Right renal pelvis (tissue), 4 donors: ENCODE measurements around the gene ZNF823. TPM values are rescaled to one million over a fixed set of nuclear protein-coding genes. Genes with fewer than 3 reads are reported as not detected.
A peak's percentile ranks its signal among the peaks of the same experiment; 100 is the strongest.
"Not testable (repeated sequence)": the region's sequence is repeated elsewhere in the genome, so short reads cannot be mapped to it uniquely, and the experiment has no call there.

Experiments used
- DNase-seq, 4 donors: peaks; one replicate each; pipeline ENCODE4 v3.0.0-alpha.2; 2013; ENCODE audit warnings: low read depth in 4 of 4, low spot score in 3 of 4, missing footprints in 1 of 4
- polyA plus RNA-seq, 4 donors: library from polyadenylated mRNA; unstranded; fragments of 120-200 nt; gene quantifications; one replicate each; pipeline ENCODE4 v1.2.1, GENCODE V29; 2013; ENCODE audit not compliant: insufficient read length in 4 of 4

ZNF823 gene
- polyA plus RNA-seq = 10 to 100 TPM in 3 of 4 donors, 1 to 10 TPM in 1; 9.5 to 13.0 (median 12.4) TPM

- peak; percentile 95 to 99 (median 99) for DNase-seq
Measured at GRCh38 chr19:11738746-11739620, at the start of gene ZNF823. Gene ZNF823, minus strand, starts transcription at chr19:11738946. Its CDS starts 127 bp downstream, at chr19:11738819.

- DNase-seq = no peak
Measured at GRCh38 chr19:11787536-11787935, 48.8 kb upstream of the ZNF823 start.

DNA sequence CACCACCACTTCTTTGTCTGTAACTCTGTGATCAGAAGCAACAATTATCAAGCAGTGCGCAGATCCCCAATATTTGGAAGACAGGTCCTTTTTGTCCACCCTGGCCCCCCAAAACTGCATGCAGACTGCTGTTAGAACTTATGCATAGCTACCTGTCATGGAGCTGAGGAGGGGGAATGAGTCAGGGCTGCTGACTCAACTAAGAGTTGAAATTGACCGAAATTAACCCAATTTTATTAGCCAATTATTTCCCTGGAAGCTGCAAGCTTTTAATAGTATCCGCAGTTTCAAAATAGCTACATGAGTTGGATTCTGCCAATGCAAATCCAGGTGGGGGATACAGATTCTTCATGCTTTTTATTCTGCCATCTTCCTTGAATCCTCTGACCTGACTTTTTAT, 45.6 kb upstream of the ZNF823 start:
- DNase-seq = no peak

DNA sequence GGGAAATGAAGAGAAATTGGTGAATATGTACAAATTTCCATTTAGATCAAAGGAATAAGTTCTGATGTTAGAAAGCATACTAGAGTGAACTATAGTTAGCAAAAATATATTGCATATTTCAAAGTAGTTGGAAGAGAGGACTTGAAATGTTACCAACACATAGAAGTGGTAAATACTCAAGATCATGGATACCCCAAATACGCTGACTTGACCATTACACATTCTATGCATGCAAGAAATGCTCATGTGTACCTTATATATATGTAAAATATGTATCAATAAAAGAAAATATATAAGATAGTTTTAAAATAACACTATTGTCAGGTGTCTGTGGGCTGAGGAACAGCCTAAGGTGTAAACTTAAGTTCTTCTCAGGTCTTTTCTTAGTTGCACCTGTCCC, 45.0 kb upstream of the ZNF823 start:
- no peak for DNase-seq

DNA sequence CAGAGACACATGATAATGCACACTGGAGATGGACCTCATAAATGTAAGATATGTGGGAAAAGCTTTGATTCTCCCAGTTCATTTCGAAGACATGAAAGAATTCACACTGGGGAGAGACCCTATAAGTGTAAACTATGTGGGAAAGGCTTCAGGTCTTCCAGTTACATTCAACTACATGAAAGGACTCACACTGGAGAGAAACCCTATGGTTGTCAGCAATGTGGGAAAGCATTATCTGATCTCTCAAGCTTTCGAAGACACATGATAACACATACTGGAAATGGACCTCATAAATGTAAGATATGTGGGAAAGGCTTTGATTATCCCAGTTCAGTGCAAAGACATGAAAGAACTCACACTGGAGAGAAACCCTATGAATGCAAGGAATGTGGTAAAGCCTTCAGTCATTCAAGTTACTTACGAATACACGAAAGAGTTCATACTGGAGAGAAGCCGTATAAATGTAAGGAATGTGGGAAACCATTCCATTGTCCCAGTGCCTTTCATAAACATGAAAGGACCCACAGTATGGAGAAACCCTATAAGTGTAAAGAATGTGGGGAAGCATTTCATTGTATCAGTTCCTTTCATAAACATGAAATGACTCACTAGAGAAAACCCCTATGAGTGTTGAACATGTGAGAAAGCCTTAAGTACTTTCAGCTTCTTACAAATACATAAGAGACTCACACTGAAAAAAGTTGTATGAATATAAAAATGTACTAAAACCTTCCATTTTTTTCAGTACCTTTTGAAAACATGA, 42.7 kb upstream of the ZNF823 start:
- DNase-seq = no peak

DNA sequence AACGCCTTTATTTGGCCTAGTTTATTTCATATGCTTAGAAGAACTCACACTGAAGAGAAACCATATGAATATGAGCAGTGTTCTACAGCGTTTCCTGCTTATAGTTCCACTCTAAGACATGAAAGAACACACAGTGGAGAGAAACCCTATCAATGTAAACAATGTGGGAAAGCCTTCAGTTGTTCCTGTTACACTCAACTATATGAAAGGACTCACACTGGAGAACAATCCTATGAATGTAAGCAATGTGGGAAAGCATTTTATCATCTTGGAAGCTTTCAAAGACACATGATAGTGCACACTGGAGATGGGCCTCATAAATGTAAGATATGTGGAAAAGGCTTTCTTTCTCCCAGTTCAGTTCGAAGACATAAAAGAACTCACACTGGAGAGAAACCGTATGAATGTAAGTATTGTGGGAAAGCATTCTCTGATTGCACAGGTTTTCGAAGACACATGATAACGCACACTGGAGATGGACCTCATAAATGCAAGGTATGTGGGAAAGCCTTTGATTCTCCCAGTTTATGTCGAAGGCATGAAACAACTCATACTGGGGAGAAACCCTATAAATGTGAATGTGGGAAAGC, 41.8 kb upstream of the ZNF823 start:
- no peak for DNase-seq

GRCh38 chr19:11776669-11777068, 37.9 kb upstream of the ZNF823 start:
- not testable (repeated sequence) for DNase-seq

DNA sequence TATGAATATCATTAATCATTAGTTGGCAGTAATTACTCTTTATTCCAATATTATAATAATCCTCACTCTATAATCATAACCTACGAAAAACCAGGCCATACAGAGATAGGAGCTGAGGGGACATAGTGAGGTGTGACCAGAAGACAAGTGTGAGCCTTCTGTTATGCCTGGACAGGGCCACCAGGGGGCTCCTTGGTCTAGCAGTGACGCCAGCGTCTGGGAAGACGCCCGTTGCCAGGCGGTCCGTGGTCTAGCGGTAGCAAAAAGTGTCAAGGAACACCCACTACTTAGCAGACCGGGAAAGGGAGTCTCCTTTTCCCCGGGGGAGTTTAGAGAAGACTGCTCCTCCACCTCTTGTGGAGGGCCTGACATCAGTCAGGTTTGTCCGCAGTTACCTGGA, 32.8 kb upstream of the ZNF823 start:
- not testable (repeated sequence) for DNase-seq

DNA sequence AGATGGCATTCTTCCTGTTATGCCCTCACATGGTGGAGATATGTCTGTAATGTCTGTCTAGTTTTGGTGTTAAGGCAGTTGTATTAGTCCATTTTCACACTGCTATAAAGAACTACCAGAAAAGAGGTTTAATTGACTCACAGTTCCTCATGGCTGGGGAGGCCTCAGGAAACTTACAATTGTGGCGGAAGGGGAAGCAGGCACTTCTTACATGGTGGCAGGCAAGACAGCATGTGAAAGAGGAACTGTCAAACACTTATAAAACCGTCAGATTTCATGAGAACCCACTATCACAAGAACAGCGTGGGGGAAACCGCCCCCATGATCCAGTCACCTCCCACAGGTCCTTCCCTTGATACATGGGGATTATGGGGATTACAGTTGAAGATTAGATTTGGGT, 31.2 kb upstream of the ZNF823 start:
- DNase-seq = no peak

DNA sequence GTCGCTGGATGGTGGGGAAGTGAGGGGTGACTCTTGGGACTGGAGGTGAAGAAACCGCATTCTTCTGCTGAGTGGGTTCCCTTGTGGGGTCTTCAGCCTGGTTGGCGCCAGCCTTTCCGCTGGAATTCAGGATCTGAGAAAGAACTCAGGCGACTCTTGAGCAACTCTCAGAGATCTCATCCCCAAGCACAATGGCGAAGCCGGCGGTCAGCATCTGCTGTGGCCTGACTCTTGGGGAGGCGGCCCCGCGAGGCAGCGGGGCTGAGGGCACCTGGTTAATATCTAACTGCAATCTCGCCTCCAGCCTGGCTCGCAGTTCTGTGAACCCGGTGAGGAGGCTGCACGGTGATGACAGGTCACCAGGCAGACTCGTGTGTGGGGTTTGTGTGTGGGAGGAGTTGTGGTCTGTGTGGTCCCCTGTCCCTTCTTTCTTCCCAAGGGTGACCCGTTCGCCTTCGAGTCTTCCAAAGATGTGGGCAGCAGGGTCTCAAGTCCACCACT, 28.9 kb upstream of the ZNF823 start:
- peak in 3 of 4 donors; percentile 24 to 34 (median 29) for DNase-seq

- peak; percentile 92 to 95 (median 93) for DNase-seq
Measured at GRCh38 chr19:11766597-11767591, 28.1 kb upstream of the ZNF823 start, which contains the start of gene ZNF441. Gene ZNF441, plus strand, starts transcription at chr19:11767000. Its CDS starts 194 bp downstream, at chr19:11767194.

- DNase-seq = no peak
Measured at GRCh38 chr19:11763611-11764010, 24.9 kb upstream of the ZNF823 start.

DNA sequence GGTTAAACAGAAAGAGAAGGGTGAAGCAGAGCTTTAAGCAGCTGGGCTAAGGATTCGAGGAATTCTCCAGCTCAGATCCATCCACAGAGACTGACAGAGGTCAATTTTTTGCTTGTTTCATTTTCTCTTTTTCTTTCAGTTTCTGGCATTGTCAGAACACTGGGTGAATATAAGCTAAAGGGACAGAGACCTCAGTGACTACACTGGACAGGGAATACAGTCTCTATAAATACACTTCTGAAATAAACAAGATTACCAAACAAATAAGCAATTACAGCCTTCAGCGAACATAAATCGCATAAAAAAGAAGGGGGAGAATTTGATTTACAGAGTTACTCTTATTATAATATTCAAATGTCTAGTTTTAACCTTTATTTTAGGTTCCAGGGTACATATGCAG, 24.4 kb upstream of the ZNF823 start:
- no peak for DNase-seq

DNA sequence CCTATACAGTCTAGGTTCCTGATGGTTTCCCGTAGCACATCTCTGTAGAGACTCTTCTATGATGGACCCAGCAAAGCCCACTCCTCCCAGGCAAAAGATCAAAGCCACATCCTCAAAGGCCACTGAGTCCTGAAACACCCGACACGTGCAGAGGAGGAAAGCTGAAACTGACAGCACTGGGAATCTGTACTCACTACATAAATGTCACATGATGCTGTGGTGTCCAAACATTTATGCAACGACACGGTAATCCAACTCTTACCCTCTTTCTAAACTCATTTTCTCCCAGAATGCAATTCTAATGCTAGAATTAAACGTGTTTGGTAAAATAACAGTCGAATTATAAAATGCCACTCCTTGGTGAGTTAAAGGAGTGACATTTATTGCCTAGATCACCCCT, 21.1 kb upstream of the ZNF823 start:
- DNase-seq = no peak

GRCh38 chr19:11756965-11757364, 18.2 kb upstream of the ZNF823 start:
- DNase-seq = no peak

DNA sequence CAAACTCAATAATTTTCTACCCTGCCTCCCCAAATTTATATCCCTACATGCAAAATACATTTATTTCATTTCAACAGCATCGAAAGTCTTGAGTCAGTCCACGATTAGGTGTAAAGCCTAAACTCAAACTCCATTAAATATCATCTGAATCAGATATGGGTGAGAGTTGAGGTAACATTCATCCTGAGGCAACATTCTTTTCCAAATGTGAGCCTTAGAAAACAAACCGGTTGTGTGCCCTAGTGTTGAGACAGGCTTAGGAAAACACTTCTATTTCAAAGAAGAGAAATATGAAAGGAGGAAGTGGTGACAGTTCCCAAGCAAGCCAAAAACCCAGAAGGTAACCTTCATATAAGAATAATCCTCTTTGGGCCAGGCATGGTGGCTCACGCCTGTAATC, 15.9 kb upstream of the ZNF823 start:
- DNase-seq = no peak

DNA sequence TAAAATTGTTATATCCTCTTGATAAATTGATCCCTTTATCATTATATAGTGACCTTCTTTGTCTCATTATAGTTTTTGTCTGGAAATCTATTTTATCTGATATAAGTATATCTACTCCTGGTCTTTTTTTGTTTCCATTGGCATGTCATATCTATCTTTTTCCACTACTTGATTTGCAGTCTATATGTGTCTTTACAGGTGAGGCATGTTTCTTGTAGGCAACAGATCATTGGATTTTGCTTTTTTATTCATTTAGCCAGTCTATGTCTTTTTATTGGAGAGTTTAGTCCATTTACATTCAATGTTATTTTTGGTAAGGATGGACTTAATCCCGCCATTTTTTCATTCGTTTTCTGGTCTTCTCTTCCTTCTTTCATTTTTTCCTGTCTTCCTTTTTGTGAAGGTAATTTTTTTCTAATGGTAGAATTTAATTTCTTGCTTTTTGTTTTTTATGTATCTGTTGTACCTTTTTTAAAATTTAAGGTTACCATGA, 13.5 kb upstream of the ZNF823 start:
- no peak for DNase-seq

- DNase-seq = no peak
Measured at GRCh38 chr19:11749751-11750150, 11.0 kb upstream of the ZNF823 start.

- DNase-seq = no peak
Measured at GRCh38 chr19:11747277-11747676, 8.5 kb upstream of the ZNF823 start.
